ENCODE data around the gene CNTNAP2. TPM values are rescaled to one million over a fixed set of nuclear protein-coding genes. Genes with fewer than 3 reads are reported as not detected.
A peak's percentile ranks its signal among the peaks of the same experiment; 100 is the strongest.

The CNTNAP2 gene
- total and polyA plus RNA-seq, 2 of the 8 experiments (the other 6 are each of a cell fraction or from before 2014, with no cell fraction given): 27.9 to 71.0 TPM

GRCh38 chr7:147199868-147200267 is 1083.3 kb downstream of the CNTNAP2 start:
- H2BK5ac ChIP-seq (ENCODE audit: low read depth, low read length): no peak overlapping the region
- POLR2A ChIA-PET (ENCODE audit: partially characterized antibody): no interaction called here
- H3K79me2 ChIP-seq (ENCODE audit: control insufficient read depth in 1 of 2, insufficient read depth in 2 of 2, low read length in 2 of 2): no peaks in the 10 kb centered on the region
- no peak overlapping the region for H3K27ac ChIP-seq (ENCODE audit: low read depth, low read length)
- H3K56ac ChIP-seq (replicated peaks; ENCODE audit: insufficient read length, low read depth, low read length): no peak overlapping the region
- no peaks in the 10 kb centered on the region for H3K79me1 ChIP-seq (ENCODE audit: low read depth, low read length)
- H4K5ac ChIP-seq (ENCODE audit: insufficient read length, low read depth, low read length): no peak overlapping the region
- no peak overlapping the region for H2BK12ac ChIP-seq (ENCODE audit: low read depth, low read length)
- CTCF ChIA-PET (ENCODE audit: partially characterized antibody): interaction anchor here (0.7 to 0.8 kb wide), 2 partner anchors 13 to 223 kb away, joined by 3 to 4 read pairs; no protein-coding TSS in a partner anchor
- H3K4ac ChIP-seq (replicated peaks; ENCODE audit: insufficient read length, low read depth, low read length): no peak overlapping the region
- DNase-seq (ENCODE audit: low read depth in 1 of 2, low spot score in 2 of 2): no peak
- no peak overlapping the region for H2BK120ac ChIP-seq (replicated peaks; ENCODE audit: low read depth, low read length)
- TF ChIP-seq ATF2 (IDR thresholded peaks at IDR 0.05; ENCODE audit: low read length): no peak
- peak; percentile 53; the same call in 1 of the 2 replicates for TF ChIP-seq KDM1A (IDR thresholded peaks at IDR 0.05; ENCODE audit: borderline replicate concordance, low read length)
- no peaks in the 10 kb centered on the region for H3K9me3 ChIP-seq (ENCODE audit: insufficient read depth in 2 of 2, low read depth in 1 of 2, low read length in 1 of 2)
- H3K9ac ChIP-seq (replicated peaks in 1 of 4; ENCODE audit: extremely low read depth in 1 of 4, low read depth in 3 of 4, low read length in 3 of 4): no peak overlapping the region
- H3K18ac ChIP-seq (ENCODE audit: extremely low read depth, low read length): no peak overlapping the region
- H4K8ac ChIP-seq (ENCODE audit: extremely low read depth, insufficient read depth, low read length): no peak overlapping the region
- H3K36me3 ChIP-seq (ENCODE audit: control insufficient read depth in 2 of 4, insufficient read depth in 4 of 4, low read length in 3 of 4): no peaks in the 10 kb centered on the region
- no peak for FAIRE-seq
- H2AFZ ChIP-seq (ENCODE audit: low read length): peak overlapping the region; percentile 90; the same call in 1 of the 2 replicates
- no peak overlapping the region for H2AK5ac ChIP-seq (ENCODE audit: low read depth, low read length)
- H3K23me2 ChIP-seq (ENCODE audit: low read depth, low read length): no peaks in the 10 kb centered on the region
- H4K20me1 ChIP-seq (replicated peaks in 1 of 2; ENCODE audit: control insufficient read depth in 1 of 2, insufficient read depth in 2 of 2, low read length in 2 of 2): no peaks in the 10 kb centered on the region
- H2BK20ac ChIP-seq (ENCODE audit: low read length): no peak overlapping the region
- no peak overlapping the region for H3K14ac ChIP-seq (ENCODE audit: insufficient read length)
- H3K23ac ChIP-seq (ENCODE audit: insufficient read length): no peak overlapping the region
- no peak overlapping the region for H4K91ac ChIP-seq (replicated peaks; ENCODE audit: insufficient read length, low read length)
- no peak overlapping the region for H2BK15ac ChIP-seq (ENCODE audit: low read length)
- H3K4me2 ChIP-seq (ENCODE audit: insufficient read depth in 1 of 2, low read depth in 2 of 2, low read length in 2 of 2): no peak overlapping the region
- 100% methylated on average over 1 of the region's 1 CpG; no CpG with 5 or more reads in 1 of the 2 experiments for whole genome bisulfite sequencing, 2 experiments (ENCODE audit: extremely low coverage in 1 of 2, insufficient coverage in 1 of 2, insufficient read length in 1 of 2, insufficient replicate concordance in 2 of 2, low coverage in 1 of 2, low lambda C conversion rate in 2 of 2, missing lambda C conversion rate in 1 of 2)
- no peak overlapping the region for H3K4me3 ChIP-seq (ENCODE audit: extremely low read depth in 1 of 4, insufficient read depth in 2 of 4, low read depth in 3 of 4, low read length in 4 of 4)
- no peaks in the 10 kb centered on the region for H3K27me3 ChIP-seq (replicated peaks in 1 of 4; ENCODE audit: control insufficient read depth in 3 of 4, extremely low read depth in 1 of 4, insufficient read depth in 3 of 4, low read length in 3 of 4)
- peaks cover 0 to 5% (median 4%) of the 10 kb centered on the region in 4 experiments; a peak in 4 of 7 replicates for H3K4me1 ChIP-seq (replicated peaks in 1 of 4; ENCODE audit: control insufficient read depth in 3 of 4, insufficient read depth in 4 of 4, low read length in 3 of 4)
